H1 (cell line): ENCODE results near the gene KCNMB4. TPM values are rescaled to one million over a fixed set of nuclear protein-coding genes. Genes with fewer than 3 reads are reported as not detected.

Experiments
- CTCF ChIA-PET: fragments of 300-600 bp; sonication (Branson Sonifier 250); formaldehyde crosslinking; loops from one replicate; lab custom pipeline; 2021; ENCODE audit not compliant: partially characterized antibody; lab: Charles Lee
- POLR2A ChIA-PET: fragments of 300-600 bp; sonication (Branson Sonifier 250); formaldehyde crosslinking; loops from one replicate; lab custom pipeline; 2021; ENCODE audit warnings: inconsistent platforms; ENCODE audit not compliant: partially characterized antibody; lab: Charles Lee
- DNase-seq, 2 experiments: peaks; one replicate each; pipeline versions ENCODE4 v3.0.0 to v3.0.0-alpha.2; 2010 to 2022; ENCODE audit warnings: low spot score in 2 of 2, low read depth in 1 of 2, mixed read lengths in 1 of 2
- FAIRE-seq: peaks from 2 replicates; lab custom pipeline; 2011; peaks lifted over from hg19 to GRCh38; lab: Jason Lieb, UNC
- H2AFZ ChIP-seq: 2 replicates; pipeline ENCODE4 v1.8.1; 2012; ENCODE audit warnings: low read length, inconsistent platforms
- H2AK5ac ChIP-seq: 2 replicates; pipeline ENCODE4 v1.6.1; 2013; ENCODE audit warnings: low read depth, low read length
- H2BK120ac ChIP-seq: replicated peaks from 2 replicates; pipeline ENCODE3; 2013; ENCODE audit warnings: low read depth, low read length, inconsistent platforms
- H2BK12ac ChIP-seq: 2 replicates; pipeline ENCODE4 v1.6.1; 2013; ENCODE audit warnings: low read depth, low read length
- H2BK15ac ChIP-seq: 2 replicates; pipeline ENCODE4 v1.6.1; 2013; ENCODE audit warnings: low read length
- H2BK20ac ChIP-seq: 2 replicates; pipeline ENCODE4 v1.6.1; 2013; ENCODE audit warnings: low read length
- H2BK5ac ChIP-seq: 2 replicates; pipeline ENCODE4 v1.6.1; 2013; ENCODE audit warnings: low read depth, low read length
- H3K14ac ChIP-seq: 2 replicates; pipeline ENCODE4 v1.6.1; 2013; ENCODE audit warnings: inconsistent platforms; ENCODE audit not compliant: insufficient read length
- H3K18ac ChIP-seq: 2 replicates; pipeline ENCODE4 v1.6.1; 2013; ENCODE audit warnings: low read length; ENCODE audit errors: extremely low read depth
- H3K23ac ChIP-seq: 2 replicates; pipeline ENCODE4 v1.6.1; 2013; ENCODE audit warnings: inconsistent platforms; ENCODE audit not compliant: insufficient read length
- H3K23me2 ChIP-seq: 2 replicates; pipeline ENCODE4 v1.6.1; 2013; ENCODE audit warnings: low read depth, low read length
- H3K27ac ChIP-seq: 2 replicates; pipeline ENCODE4 v1.6.1; 2011; ENCODE audit warnings: low read depth, low read length, inconsistent platforms
- H3K27me3 ChIP-seq, 4 experiments: replicated peaks in 1 of 4; 1 replicate in 1 of 4; 2 replicates in 3 of 4; pipeline versions ENCODE4 v1.6.1 to v1.8.1; 2011 to 2013; ENCODE audit warnings: low read length in 3 of 4, mild to moderate bottlenecking in 3 of 4, inconsistent platforms in 2 of 4, mixed read lengths in 2 of 4, moderate library complexity in 1 of 4; ENCODE audit not compliant: control insufficient read depth in 3 of 4, insufficient read depth in 3 of 4; ENCODE audit errors: extremely low read depth in 1 of 4
- H3K36me3 ChIP-seq, 4 experiments: 2 replicates each; pipeline versions ENCODE4 v1.6.1 to v1.8.1; 2011 to 2013; ENCODE audit warnings: mild to moderate bottlenecking in 4 of 4, low read length in 3 of 4, moderate library complexity in 2 of 4, control low read depth in 1 of 4, inconsistent platforms in 1 of 4; ENCODE audit not compliant: insufficient read depth in 4 of 4, control insufficient read depth in 2 of 4
- H3K4ac ChIP-seq: replicated peaks from 2 replicates; pipeline ENCODE3; 2013; ENCODE audit warnings: low read length, low read depth, mixed read lengths, inconsistent platforms; ENCODE audit not compliant: insufficient read length
- H3K4me1 ChIP-seq, 4 experiments: replicated peaks in 1 of 4; 1 replicate in 1 of 4; 2 replicates in 3 of 4; pipeline versions ENCODE4 v1.6.1 to v1.8.1; 2011 to 2013; ENCODE audit warnings: low read length in 3 of 4, inconsistent platforms in 2 of 4, mixed read lengths in 1 of 4; ENCODE audit not compliant: insufficient read depth in 4 of 4, control insufficient read depth in 3 of 4
- H3K4me2 ChIP-seq, 2 experiments: 2 replicates each; pipeline versions ENCODE4 v1.6.1 to v1.8.1; 2011 to 2013; ENCODE audit warnings: low read depth in 2 of 2, low read length in 2 of 2, control low read depth in 1 of 2, inconsistent platforms in 1 of 2, mild to moderate bottlenecking in 1 of 2; ENCODE audit not compliant: insufficient read depth in 1 of 2
- H3K4me3 ChIP-seq, 4 experiments: fragments of 200-600, 300-600 bp in 1 of 4; sonication (generic), shearing (Covaris generic), sonication (Bioruptor Twin) in 1 of 4; 2 replicates each; pipeline versions ENCODE4 v1.5.1 to v1.8.1; 2011 to 2016; ENCODE audit warnings: low read length in 4 of 4, low read depth in 3 of 4, control low read depth in 2 of 4, inconsistent platforms in 2 of 4, mild to moderate bottlenecking in 2 of 4, mixed read lengths in 1 of 4, moderate library complexity in 1 of 4; ENCODE audit not compliant: insufficient read depth in 2 of 4; ENCODE audit errors: extremely low read depth in 1 of 4
- H3K56ac ChIP-seq: replicated peaks from 2 replicates; pipeline ENCODE3; 2013; ENCODE audit warnings: low read depth, mild to moderate bottlenecking, mixed read lengths, low read length, inconsistent platforms; ENCODE audit not compliant: insufficient read length
- H3K79me1 ChIP-seq: 2 replicates; pipeline ENCODE4 v1.6.1; 2013; ENCODE audit warnings: low read depth, low read length, control low read depth
- H3K79me2 ChIP-seq, 2 experiments: 2 replicates each; pipeline versions ENCODE4 v1.6.1 to v1.8.1; 2012 to 2013; ENCODE audit warnings: low read length in 2 of 2, mild to moderate bottlenecking in 2 of 2, inconsistent platforms in 1 of 2; ENCODE audit not compliant: insufficient read depth in 2 of 2, control insufficient read depth in 1 of 2
- H3K9ac ChIP-seq, 4 experiments: replicated peaks in 1 of 4; 1 replicate in 1 of 4; 2 replicates in 3 of 4; pipeline versions ENCODE4 v1.6.1 to v1.8.1; 2011 to 2013; ENCODE audit warnings: low read depth in 3 of 4, low read length in 3 of 4, control low read depth in 2 of 4, mild to moderate bottlenecking in 2 of 4, moderate library complexity in 2 of 4, inconsistent platforms in 1 of 4; ENCODE audit errors: extremely low read depth in 1 of 4
- H3K9me3 ChIP-seq, 2 experiments: 2 replicates each; pipeline versions ENCODE4 v1.6.1 to v1.8.1; 2012 to 2013; ENCODE audit warnings: mild to moderate bottlenecking in 2 of 2, moderate library complexity in 2 of 2, control low read depth in 1 of 2, inconsistent platforms in 1 of 2, low read depth in 1 of 2, low read length in 1 of 2, mixed read lengths in 1 of 2; ENCODE audit not compliant: insufficient read depth in 2 of 2
- H4K20me1 ChIP-seq, 2 experiments: replicated peaks in 1 of 2; 2 replicates each; pipeline versions ENCODE3 to v1.8.1; 2011 to 2013; ENCODE audit warnings: inconsistent platforms in 2 of 2, low read length in 2 of 2, mild to moderate bottlenecking in 1 of 2; ENCODE audit not compliant: insufficient read depth in 2 of 2, control insufficient read depth in 1 of 2
- H4K5ac ChIP-seq: 2 replicates; pipeline ENCODE4 v1.6.1; 2013; ENCODE audit warnings: low read length, low read depth, mixed read lengths, inconsistent platforms; ENCODE audit not compliant: insufficient read length
- H4K8ac ChIP-seq: 2 replicates; pipeline ENCODE4 v1.8.0; 2013; ENCODE audit warnings: mild to moderate bottlenecking, moderate library complexity, low read length, inconsistent platforms; ENCODE audit not compliant: insufficient read depth; ENCODE audit errors: extremely low read depth
- H4K91ac ChIP-seq: replicated peaks from 2 replicates; pipeline ENCODE3; 2013; ENCODE audit warnings: low read length, mixed read lengths, inconsistent platforms; ENCODE audit not compliant: insufficient read length
- GABPA ChIP-seq: IDR thresholded peaks from 2 replicates; pipeline ENCODE4 v1.6.1; 2011; ENCODE audit warnings: mild to moderate bottlenecking, low read length, moderate library complexity, borderline replicate concordance; ENCODE audit not compliant: insufficient read depth
- KDM5A ChIP-seq: fragments of 200-600 bp; IDR thresholded peaks from 2 replicates; pipeline ENCODE4 v1.7.1; 2012; ENCODE audit warnings: mild to moderate bottlenecking, low read length, inconsistent platforms, mixed read lengths
- PHF8 ChIP-seq: fragments of 200-600 bp; sonication (generic); conservative IDR thresholded peaks from 2 replicates; pipeline ENCODE4 v1.7.1; 2012; ENCODE audit warnings: low read depth, mild to moderate bottlenecking, inconsistent platforms, low read length, moderate library complexity
- TAF1 ChIP-seq: IDR thresholded peaks from 2 replicates; pipeline ENCODE4 v1.6.1; 2011; ENCODE audit warnings: mild to moderate bottlenecking, low read depth, low read length
- polyA plus RNA-seq, 7 experiments: library from polyadenylated mRNA; depleted of rRNA in 3 of 7; stranded (reverse) in 5 of 7; unstranded in 2 of 7; fragments of >200 nt in 5 of 7; fragments of 200-250 nt in 2 of 7; gene quantifications; 1 replicate in 5 of 7; 2 replicates in 1 of 7; 4 replicates in 1 of 7; pipeline versions ENCODE4 v1.2.1 to v1.2.3, GENCODE V29; 2011 to 2013; ENCODE audit warnings: missing spikeins in 2 of 7, mixed read lengths in 2 of 7
- total RNA-seq: library from RNA; stranded (reverse); fragmentation: NEBNext Ultra II Directional; extraction: Animal tissue kit (Norgen Biotek cat#: 25700); gene quantifications from 2 replicates; pipeline ENCODE4 v1.2.1, GENCODE V29; 2021

KCNMB4 gene
- total and polyA plus RNA-seq, 2 of the 8 experiments (the other 6 are each of a cell fraction or from before 2014, with no cell fraction given): 10.9 to 16.0 TPM

- Histone ChIP-seq H3K23me2 (peaks cover 3% of the 10 kb centered on the region; the same call in 1 of the 2 replicates), H4K20me1 (no peaks in the 10 kb centered on the region), H2BK120ac (no peak overlapping the region), H3K4me3 (peak overlapping the region in 1 of 4 experiments; percentile 23; a peak in 1 of 8 replicates), H3K4me1 (peaks cover 0 to 3% (median 2%) of the 10 kb centered on the region in 4 experiments; a peak in 3 of 7 replicates), H4K5ac (no peak overlapping the region), H3K56ac (no peak overlapping the region), H3K9ac (no peak overlapping the region), H4K91ac (no peak overlapping the region), H2AFZ (no peak overlapping the region), H2AK5ac (no peak overlapping the region), H3K27me3 (peaks cover 0 to 2% (median 0%) of the 10 kb centered on the region in 4 experiments; a peak in 2 of 7 replicates), H3K79me1 (no peaks in the 10 kb centered on the region), H3K36me3 (no peaks in the 10 kb centered on the region; a peak in 1 of 8 replicates), H3K18ac (no peak overlapping the region), H3K14ac (no peak overlapping the region), H2BK12ac (no peak overlapping the region), H3K79me2 (no peaks in the 10 kb centered on the region), H2BK5ac (no peak overlapping the region), H2BK20ac (no peak overlapping the region), H3K9me3 (no peaks in the 10 kb centered on the region), H3K4me2 (no peak overlapping the region), H2BK15ac (no peak overlapping the region), H3K27ac (no peak overlapping the region), H3K4ac (no peak overlapping the region), H3K23ac (no peak overlapping the region), H4K8ac (no peak overlapping the region)
- CTCF ChIA-PET: interaction anchor here (0.6 kb wide), 1 partner anchor 64 kb away, joined by 3 read pairs; no protein-coding TSS in a partner anchor
- DNase-seq: no peak
- POLR2A ChIA-PET: no interaction called here
- FAIRE-seq: peak; percentile 13
- TF ChIP-seq TAF1 (no peak), PHF8 (no peak), KDM5A (no peak), GABPA (no peak)
Measured at GRCh38 chr12:70360218-70360617, 5.9 kb upstream of the KCNMB4 start.
